Activated naive CD8-positive, alpha-beta T cell treated with anti-CD3 and anti-CD28 coated beads, Interleukin-2, amount 50 U/mL, for 16 hours (primary cell): ENCODE results near the gene CNFN.
"Not testable (repeated sequence)": the region's sequence is repeated elsewhere in the genome, so short reads cannot be mapped to it uniquely, and the experiment has no call there.

ENCODE experiments used
- DNase-seq: peaks from one replicate; pipeline ENCODE4 v3.0.0-alpha.2; 2020; ENCODE audit warnings: low read depth, low spot score

The CNFN gene

DNA sequence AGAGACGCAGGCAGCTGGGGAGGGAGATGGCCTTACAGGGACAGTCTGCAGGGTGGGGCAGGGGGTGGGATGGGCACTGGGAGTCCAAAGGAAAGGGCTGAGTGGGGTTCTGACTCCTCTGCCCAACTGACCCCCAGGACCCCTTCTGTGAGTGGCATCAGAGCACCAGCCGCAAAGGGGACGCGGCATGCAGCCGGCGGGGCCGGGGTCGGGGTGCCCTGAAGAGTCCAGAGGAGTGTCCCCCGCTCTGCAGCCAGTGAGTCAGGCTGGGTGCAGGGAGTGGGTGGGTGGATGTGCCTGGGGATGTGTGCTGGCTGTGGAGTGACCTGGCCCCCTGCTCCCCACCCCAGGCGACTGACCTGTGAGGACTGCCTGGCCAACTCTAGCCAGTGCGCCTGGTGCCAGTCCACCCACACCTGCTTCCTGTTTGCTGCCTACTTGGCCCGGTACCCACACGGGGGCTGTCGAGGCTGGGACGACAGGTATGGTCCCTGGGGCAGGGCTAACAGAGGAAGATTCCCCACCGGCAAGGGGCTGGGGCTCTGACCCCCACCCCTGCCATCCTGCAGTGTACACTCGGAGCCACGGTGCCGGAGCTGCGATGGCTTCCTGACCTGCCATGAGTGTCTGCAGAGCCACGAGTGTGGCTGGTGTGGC lies 38.9 kb downstream of the CNFN start:
- DNase-seq = no peak

DNA sequence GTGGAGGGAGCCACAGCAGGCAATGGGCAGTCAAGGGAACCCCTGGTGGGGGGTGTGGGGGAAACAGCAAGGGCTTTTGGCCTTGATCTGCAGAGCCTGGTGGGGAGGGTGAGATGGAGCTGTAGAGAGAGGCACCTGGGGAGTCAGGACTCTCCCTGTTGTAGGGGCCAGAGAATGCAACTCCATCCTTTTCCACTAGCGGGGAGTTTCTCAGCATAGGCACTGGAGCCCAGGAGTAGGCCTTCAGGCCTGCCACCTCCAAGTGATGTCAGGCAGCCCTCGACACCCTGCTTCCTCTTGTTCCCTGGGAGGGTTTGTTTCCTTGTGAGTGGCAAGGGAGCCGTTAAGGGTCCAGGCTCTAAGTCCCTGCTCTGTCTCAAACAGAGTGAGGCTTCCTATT lies 39.7 kb downstream of the CNFN start:
- DNase-seq = no peak

DNA sequence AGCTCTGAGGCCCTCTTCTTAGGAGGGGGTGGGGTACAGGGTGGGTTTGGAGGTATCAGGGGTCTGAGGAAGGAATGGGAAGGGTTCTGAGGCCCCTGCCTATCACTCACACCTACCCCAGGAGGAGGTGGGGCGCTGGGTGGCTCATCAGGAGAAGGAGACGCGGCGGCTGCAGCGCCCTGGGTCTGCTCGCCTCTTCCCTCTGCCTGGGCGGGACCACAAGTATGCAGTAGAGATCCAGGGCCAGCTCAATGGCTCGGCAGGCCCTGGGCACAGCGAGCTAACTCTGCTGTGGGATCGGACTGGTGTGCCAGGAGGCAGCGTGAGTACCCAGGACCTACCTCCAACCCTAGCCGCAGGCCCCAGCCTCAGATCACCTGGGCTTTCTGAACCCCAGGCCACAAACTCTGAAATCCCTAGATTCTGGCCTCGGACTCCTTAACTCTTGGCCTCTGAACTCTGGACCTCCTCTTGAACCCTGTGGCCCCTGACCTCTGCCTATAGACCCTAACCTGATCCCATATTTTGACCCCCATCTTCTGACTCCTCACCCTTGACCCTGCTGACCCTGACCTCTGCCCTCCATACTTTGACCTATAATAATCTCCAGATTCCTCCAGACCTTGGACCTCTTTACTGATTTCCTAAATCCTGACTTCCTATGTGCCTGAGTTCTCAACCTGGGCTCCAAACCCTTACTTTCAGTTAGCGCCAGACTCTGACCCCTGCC lies 40.6 kb downstream of the CNFN start:
- no peak for DNase-seq

DNA sequence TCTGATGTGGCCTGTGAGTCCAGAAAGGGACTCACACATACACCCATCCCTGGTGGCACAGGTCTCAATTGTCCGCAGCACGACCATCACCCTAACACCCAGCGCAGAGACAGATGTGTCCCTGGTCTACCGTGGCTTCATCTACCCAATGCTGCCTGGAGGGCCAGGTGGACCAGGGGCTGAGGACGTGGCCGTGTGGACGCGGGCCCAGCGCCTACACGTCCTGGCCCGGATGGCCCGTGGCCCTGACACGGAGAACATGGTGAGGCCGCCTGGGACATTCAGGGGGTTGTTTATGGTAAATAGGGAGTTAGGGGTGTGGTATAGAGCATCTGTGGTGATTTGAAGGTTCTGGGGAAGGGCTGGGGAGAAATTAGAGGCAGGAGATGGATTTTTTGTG lies 41.9 kb downstream of the CNFN start:
- DNase-seq = no peak

DNA sequence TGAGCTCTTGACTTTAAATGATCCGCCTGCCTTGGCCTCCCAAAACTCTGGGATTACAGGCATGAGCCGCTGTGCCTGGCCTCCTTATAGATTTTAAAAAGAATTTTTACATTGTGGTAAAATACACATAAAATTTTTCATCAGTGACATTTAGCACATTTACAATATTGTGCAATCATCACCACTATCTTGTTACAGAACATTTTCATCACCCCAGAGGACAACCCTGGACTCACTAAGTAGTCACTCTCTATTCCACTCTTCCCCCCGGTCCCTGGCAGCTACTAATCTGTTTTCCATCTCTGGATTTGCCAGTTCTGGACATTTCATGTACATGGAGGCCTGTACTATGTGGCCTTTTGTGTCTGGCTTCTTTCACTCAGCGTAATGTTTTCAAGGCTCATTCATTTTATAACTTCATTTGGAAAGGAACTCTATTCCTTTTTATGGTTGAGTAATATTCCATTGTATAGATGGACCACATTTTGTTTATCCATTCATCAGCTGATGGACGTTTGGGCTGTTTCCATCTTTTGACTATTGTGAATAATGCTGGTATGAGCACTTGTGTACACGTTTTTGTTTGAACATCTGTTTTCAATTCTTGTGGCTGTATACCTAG lies 44.8 kb downstream of the CNFN start:
- no peak for DNase-seq

DNA sequence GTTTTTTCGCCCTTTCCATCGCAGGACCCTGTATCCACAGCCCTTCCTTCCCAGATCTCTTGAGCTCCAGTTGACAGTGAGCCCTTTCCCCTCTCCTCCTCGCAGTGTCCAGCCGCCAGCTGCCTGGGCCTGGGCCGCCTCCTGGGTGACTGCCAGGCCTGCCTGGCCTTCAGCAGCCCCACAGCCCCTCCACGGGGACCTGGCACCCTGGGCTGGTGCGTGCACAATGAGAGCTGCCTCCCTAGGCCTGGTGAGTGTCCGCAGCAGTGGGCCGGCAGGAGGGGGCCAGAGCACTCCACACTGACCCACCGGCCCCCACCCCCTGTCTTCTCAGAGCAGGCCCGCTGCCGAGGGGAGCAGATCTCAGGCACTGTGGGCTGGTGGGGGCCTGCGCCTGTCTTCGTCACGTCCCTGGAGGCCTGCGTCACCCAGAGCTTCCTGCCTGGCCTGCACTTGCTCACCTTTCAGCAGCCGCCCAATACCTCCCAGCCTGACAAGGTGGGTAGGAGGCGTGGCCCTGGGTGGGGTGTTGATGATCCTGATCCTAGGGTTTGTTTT lies 45.7 kb downstream of the CNFN start:
- no peak for DNase-seq

DNA sequence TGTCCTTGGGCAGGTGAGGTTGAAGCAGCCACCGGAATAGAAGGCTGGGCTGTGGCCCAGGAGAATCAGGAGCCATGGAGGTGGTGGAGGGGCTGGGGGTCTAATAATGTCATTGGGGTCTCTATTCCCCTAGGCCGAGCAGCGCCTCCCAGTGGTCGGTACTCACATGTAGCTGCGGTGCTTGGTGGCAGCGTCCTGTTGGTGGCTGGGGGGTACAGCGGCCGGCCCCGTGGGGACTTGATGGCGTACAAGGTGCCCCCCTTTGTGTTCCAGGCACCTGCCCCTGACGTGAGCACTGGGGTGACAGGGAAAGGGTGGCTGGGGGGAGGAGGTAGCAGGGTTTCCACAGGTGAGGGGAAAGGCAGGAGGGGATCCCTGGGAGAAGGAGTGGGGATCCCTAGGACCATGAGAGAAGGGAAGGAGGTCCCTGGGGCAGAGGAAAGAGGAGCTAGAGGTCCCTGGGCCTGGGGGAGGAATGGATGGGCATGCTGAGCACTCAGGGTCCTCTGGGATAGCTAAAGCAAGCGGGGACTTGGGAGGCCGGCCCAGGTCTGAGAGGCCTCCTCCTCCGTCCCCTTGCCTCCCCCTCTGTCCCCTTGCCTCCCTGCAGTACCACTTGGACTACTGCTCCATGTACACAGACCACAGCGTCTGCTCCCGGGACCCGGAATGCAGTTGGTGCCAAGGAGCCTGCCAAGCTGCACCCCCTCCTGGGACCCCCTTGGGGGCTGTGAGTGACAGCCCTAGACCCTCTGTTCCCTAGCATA lies 46.6 kb downstream of the CNFN start:
- DNase-seq = no peak

DNA sequence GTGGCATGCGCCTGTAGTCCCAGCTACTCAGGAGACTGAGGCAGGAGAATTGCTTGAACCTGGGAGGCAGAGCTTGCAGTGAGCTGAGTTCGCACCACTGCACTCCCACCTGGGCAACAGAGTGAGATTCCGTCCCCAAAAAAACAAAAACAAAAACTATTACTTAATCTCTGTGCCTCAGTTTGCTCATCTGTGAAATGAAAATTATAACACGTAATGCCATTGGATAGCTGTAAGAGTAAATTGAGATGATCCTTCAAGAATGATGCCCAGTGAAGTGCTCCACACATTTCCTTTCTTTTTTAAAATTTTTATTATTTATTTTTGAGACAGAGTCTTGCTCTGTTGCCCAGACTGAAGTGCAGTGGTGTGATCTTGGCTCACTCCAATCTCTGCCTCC lies 50.2 kb downstream of the CNFN start:
- DNase-seq = not testable (repeated sequence)

DNA sequence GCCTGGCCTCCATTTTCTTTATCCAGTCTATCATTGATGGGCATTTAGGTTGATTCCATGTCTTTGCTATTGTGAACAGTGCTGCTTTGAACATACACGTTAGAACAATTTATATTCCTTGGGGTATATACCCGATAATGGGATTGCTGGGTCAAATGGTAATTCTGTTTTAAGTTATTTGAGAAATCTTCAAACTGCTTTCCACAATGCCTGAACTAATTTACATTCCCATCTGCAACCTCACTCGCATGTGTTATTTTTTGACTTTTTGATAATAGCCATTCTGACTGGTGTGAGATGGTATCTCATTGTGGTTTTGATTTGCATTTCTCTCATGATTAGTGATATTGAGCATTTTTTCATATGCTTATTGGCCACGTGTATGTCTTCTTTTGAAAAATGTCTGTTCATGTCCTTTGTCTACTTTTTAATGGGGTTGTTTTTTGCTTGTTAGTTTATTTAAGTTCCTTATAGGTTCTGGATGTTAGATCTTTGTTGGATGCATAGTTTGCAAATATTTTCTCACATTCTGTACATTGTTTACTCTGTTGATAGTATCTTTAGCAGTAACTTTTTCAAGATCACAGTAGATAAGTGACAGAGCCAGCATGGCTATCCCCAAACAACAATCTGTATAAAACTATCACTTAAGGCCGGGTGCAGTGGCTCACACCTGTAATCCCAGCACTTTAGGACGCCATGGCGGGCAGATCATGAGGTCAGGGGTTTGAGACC lies 50.8 kb downstream of the CNFN start:
- DNase-seq = not testable (repeated sequence)
